Keratinocyte (primary cell): ENCODE results near the gene RBBP4.
"Not testable (repeated sequence)": the region's sequence is repeated elsewhere in the genome, so short reads cannot be mapped to it uniquely, and the experiment has no call there.

Experiments
- CTCF ChIP-seq, 3 experiments: IDR thresholded peaks in 1 of 3; conservative IDR thresholded peaks in 1 of 3; optimal IDR thresholded peaks in 1 of 3; 2 replicates in 2 of 3; 3 replicates in 1 of 3; pipeline versions ENCODE3 to v1.5.1; 2011; ENCODE audit warnings: low read length in 3 of 3, mild to moderate bottlenecking in 3 of 3, moderate library complexity in 2 of 3, control low read depth in 1 of 3, inconsistent platforms in 1 of 3; ENCODE audit not compliant: insufficient read depth in 2 of 3; ENCODE audit errors: extremely low read depth in 1 of 3
- EZH2 ChIP-seq: IDR thresholded peaks from one replicate; pipeline ENCODE4 v1.6.1; 2012; ENCODE audit warnings: inconsistent platforms, mild to moderate bottlenecking, low read length, moderate library complexity

- TF ChIP-seq EZH2; CTCF (optimal IDR thresholded peaks at IDR 0.05 in 1 of 3, IDR thresholded peaks at IDR 0.05 in 1 of 3, conservative IDR thresholded peaks at IDR 0.05 in 1 of 3; ENCODE audit: extremely low read depth in 1 of 3, insufficient read depth in 2 of 3, low read length in 3 of 3): not testable (repeated sequence)
Measured at GRCh38 chr1:32668716-32669115, 17.7 kb downstream of the RBBP4 start.
